Right lobe of liver (tissue), 4 donors: Measurements from ENCODE around the gene NUP93.

ENCODE experiments used
- CTCF ChIP-seq, 4 donors: fragments of 200-600 bp in 3 of 4; fragments of 450-650 bp in 1 of 4; IDR thresholded peaks; one replicate each; pipeline versions ENCODE4 v1.5.1 to v1.8.0; 2016 to 2022; ENCODE audit warnings: antibody characterized with exemption in 4 of 4, mild to moderate bottlenecking in 2 of 4
- POLR2A ChIP-seq: fragments of 450-650 bp; IDR thresholded peaks from one replicate; pipeline ENCODE4 v1.6.1; 2017; ENCODE audit warnings: antibody characterized with exemption, mild to moderate bottlenecking
- donor health status: DM: no; HTN: no; CAD: no.
- donor health status: DM: no; HTN: no; CAD: no.
- donor health status: DM: no; HTN: yes; CAD: no.

DNA sequence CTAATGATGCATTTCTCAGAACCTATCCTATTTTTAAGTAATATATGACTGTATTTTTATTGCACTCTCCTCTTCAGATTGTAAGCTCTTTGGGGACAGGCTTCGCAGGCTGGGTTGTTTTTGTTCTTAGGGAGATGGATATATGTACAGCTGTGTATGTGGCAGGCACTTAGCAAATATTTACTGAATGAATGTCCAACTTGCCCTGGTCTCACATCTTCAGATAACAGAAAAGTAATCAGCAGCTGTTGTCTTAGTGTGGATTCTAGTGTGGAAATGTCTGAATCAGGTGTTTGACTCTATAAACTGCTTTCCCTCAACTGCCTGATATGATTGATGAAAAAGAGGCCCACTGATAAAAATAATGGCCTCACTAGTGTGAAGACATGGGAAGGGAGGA is 88.0 kb downstream of the NUP93 start:
- TF ChIP-seq CTCF (IDR thresholded peaks at IDR 0.05) (no peak), POLR2A (no peak)
